Endothelial cell of umbilical vein (primary cell): Measurements from ENCODE around the gene PINK1. TPM values are rescaled to one million over a fixed set of nuclear protein-coding genes. Genes with fewer than 3 reads are reported as not detected.

Source experiments
- BruUV-seq: library from RNA; stranded (reverse); fragments of 400-500 nt; replicated peaks from 2 replicates; lab custom pipeline; 2021; lab: Mats Ljungman, UMichigan
- CTCF ChIA-PET: fragments of 300-600, 350-600 bp; sonication (Branson Sonifier 250); formaldehyde crosslinking; loops from one replicate; lab custom pipeline; 2021; ENCODE audit warnings: antibody characterized with exemption, inconsistent platforms; lab: Charles Lee
- POLR2A ChIA-PET: fragments of 300-600, 350-600 bp; sonication (Branson Sonifier 250); formaldehyde crosslinking; loops from one replicate; lab custom pipeline; 2021; ENCODE audit warnings: antibody characterized with exemption, inconsistent platforms; lab: Charles Lee
- DNase-seq: peaks from one replicate; pipeline ENCODE4 v3.0.0-alpha.2; 2011; ENCODE audit warnings: low read depth, low spot score
- FAIRE-seq: peaks from 2 replicates; lab custom pipeline; 2011; peaks lifted over from hg19 to GRCh38; lab: Jason Lieb, UNC
- H2AFZ ChIP-seq: 2 replicates; pipeline ENCODE4 v1.6.0; 2012; ENCODE audit warnings: low read depth, low read length, control low read depth, inconsistent platforms
- H3K27ac ChIP-seq: 2 replicates; pipeline ENCODE4 v1.5.1; 2011; ENCODE audit warnings: low read depth, mild to moderate bottlenecking, control low read depth, low read length, moderate library complexity; ENCODE audit not compliant: insufficient read depth
- H3K27me3 ChIP-seq, 2 experiments: 2 replicates each; pipeline versions ENCODE4 v1.6.0 to v1.6.1; 2011; ENCODE audit warnings: low read length in 2 of 2, mixed read lengths in 1 of 2; ENCODE audit not compliant: control insufficient read depth in 2 of 2, insufficient read depth in 2 of 2
- H3K36me3 ChIP-seq, 2 experiments: 2 replicates in 1 of 2; 3 replicates in 1 of 2; pipeline ENCODE4 v1.5.1; 2011; ENCODE audit warnings: low read length in 2 of 2, mild to moderate bottlenecking in 1 of 2, moderate library complexity in 1 of 2; ENCODE audit not compliant: control insufficient read depth in 2 of 2, insufficient read depth in 2 of 2; ENCODE audit errors: extremely low read depth in 1 of 2
- H3K4me1 ChIP-seq: 3 replicates; pipeline ENCODE4 v1.5.1; 2011; ENCODE audit warnings: mild to moderate bottlenecking, low read length; ENCODE audit not compliant: control insufficient read depth, insufficient read depth; ENCODE audit errors: extremely low read depth
- H3K4me2 ChIP-seq: 2 replicates; pipeline ENCODE4 v1.6.1; 2011; ENCODE audit warnings: low read length, control low read depth, mixed read lengths; ENCODE audit not compliant: insufficient read depth
- H3K4me3 ChIP-seq, 3 experiments: fragments of 200-600 bp in 1 of 3; sonication (generic), shearing (Covaris generic) in 1 of 3; replicated peaks in 1 of 3; 2 replicates each; pipeline ENCODE4 v1.5.1; 2011 to 2016; ENCODE audit warnings: control low read depth in 3 of 3, low read length in 3 of 3, mild to moderate bottlenecking in 2 of 3, inconsistent platforms in 1 of 3, low read depth in 1 of 3, moderate library complexity in 1 of 3; ENCODE audit not compliant: insufficient read depth in 1 of 3
- H3K79me2 ChIP-seq: 2 replicates; pipeline ENCODE4 v1.6.0; 2012; ENCODE audit warnings: low read length, inconsistent platforms; ENCODE audit not compliant: control insufficient read depth, insufficient read depth
- H3K9ac ChIP-seq: replicated peaks from 2 replicates; pipeline ENCODE3; 2011; ENCODE audit warnings: low read length, control low read depth; ENCODE audit not compliant: insufficient read depth; ENCODE audit errors: extremely low read depth
- H3K9me1 ChIP-seq: replicated peaks from 3 replicates; pipeline ENCODE4 v1.6.0; 2011; ENCODE audit warnings: mild to moderate bottlenecking, low read length; ENCODE audit not compliant: control insufficient read depth, insufficient read depth; ENCODE audit errors: extremely low read depth
- H3K9me3 ChIP-seq: replicated peaks from 2 replicates; pipeline ENCODE4 v1.5.1; 2012; ENCODE audit warnings: low read length, inconsistent platforms; ENCODE audit not compliant: control insufficient read depth, insufficient read depth
- H4K20me1 ChIP-seq: replicated peaks from 2 replicates; pipeline ENCODE3; 2011; ENCODE audit warnings: mild to moderate bottlenecking, low read length; ENCODE audit not compliant: control insufficient read depth, insufficient read depth; ENCODE audit errors: extremely low read depth
- EZH2 ChIP-seq: IDR thresholded peaks from 2 replicates; pipeline ENCODE4 v1.6.1; 2012; ENCODE audit warnings: borderline replicate concordance, low read depth, mild to moderate bottlenecking, moderate library complexity, low read length, inconsistent platforms; ENCODE audit not compliant: severe bottlenecking
- FOS ChIP-seq: IDR thresholded peaks from 2 replicates; pipeline ENCODE4 v1.6.1; 2011; ENCODE audit warnings: mild to moderate bottlenecking, low read length, moderate library complexity, borderline replicate concordance; ENCODE audit not compliant: insufficient read depth
- GATA2 ChIP-seq: IDR thresholded peaks from 2 replicates; pipeline ENCODE4 v1.7.0; 2011; ENCODE audit warnings: low read depth, mild to moderate bottlenecking, moderate library complexity, mixed read lengths, low read length; ENCODE audit not compliant: insufficient read length, insufficient read depth
- JUN ChIP-seq: IDR thresholded peaks from 2 replicates; pipeline ENCODE4 v1.6.1; 2011; ENCODE audit warnings: borderline replicate concordance, low read depth; ENCODE audit not compliant: insufficient read length, insufficient read depth
- MYC ChIP-seq: IDR thresholded peaks from one replicate; pipeline ENCODE4 v1.6.1; 2011; ENCODE audit warnings: mild to moderate bottlenecking, low read depth, low read length
- POLR2A ChIP-seq: IDR thresholded peaks from 2 replicates; pipeline ENCODE4 v1.6.1; 2012; ENCODE audit warnings: low read depth, mild to moderate bottlenecking, control low read depth, low read length
- POLR2AphosphoS5 ChIP-seq: IDR thresholded peaks from 2 replicates; pipeline ENCODE4 v1.6.1; 2012; ENCODE audit warnings: low read depth, mild to moderate bottlenecking, control low read depth, low read length, moderate library complexity; ENCODE audit not compliant: insufficient read depth
- dilution Hi-C: fragments of 300-500 bp; cut with MboI; formaldehyde crosslinking; loops from one replicate; pipeline ENCODE4 v1.15.0; 2019; ENCODE audit warnings: low sequenced_read_pairs; ENCODE audit not compliant: extremely low pct_ligation_motif_present
- intact Hi-C: fragments of 100-400 bp; cut with micrococcal nuclease; formaldehyde crosslinking; loops from one replicate; pipeline ENCODE4 v1.10.0; 2022
- polyA plus RNA-seq, 4 experiments: library from polyadenylated mRNA; depleted of rRNA in 3 of 4; stranded (reverse) in 3 of 4; unstranded in 1 of 4; fragments of >200 nt; gene quantifications; 2 replicates each; pipeline versions ENCODE4 v1.2.1 to v1.2.3, GENCODE V29; 2011 to 2012; ENCODE audit warnings: missing spikeins in 1 of 4
- total RNA-seq: library from RNA; stranded (reverse); gene quantifications from 2 replicates; pipeline ENCODE4 v1.2.3, GENCODE V29; 2021
- TF ChIP-seq, protein P1 (sequence below): IDR thresholded peaks from 2 replicates; pipeline ENCODE4 v1.6.1; 2011; ENCODE audit not compliant: insufficient read depth, insufficient read length
- TF ChIP-seq, protein P2 (sequence below), 2 donors: IDR thresholded peaks; 1 replicate in 1 of 2; 2 replicates in 1 of 2; pipeline ENCODE4 v1.5.1; 2011; ENCODE audit warnings: low read length in 2 of 2, mild to moderate bottlenecking in 2 of 2, moderate library complexity in 2 of 2, control low read depth in 1 of 2, inconsistent platforms in 1 of 2, low read depth in 1 of 2; ENCODE audit not compliant: insufficient read depth in 1 of 2; ENCODE audit errors: extremely low read depth in 1 of 2

The PINK1 gene
- total and polyA plus RNA-seq, 2 donors (not counting 3 experiments of a cell fraction or from before 2014, with no cell fraction given): 27.3 to 27.9 TPM

DNA sequence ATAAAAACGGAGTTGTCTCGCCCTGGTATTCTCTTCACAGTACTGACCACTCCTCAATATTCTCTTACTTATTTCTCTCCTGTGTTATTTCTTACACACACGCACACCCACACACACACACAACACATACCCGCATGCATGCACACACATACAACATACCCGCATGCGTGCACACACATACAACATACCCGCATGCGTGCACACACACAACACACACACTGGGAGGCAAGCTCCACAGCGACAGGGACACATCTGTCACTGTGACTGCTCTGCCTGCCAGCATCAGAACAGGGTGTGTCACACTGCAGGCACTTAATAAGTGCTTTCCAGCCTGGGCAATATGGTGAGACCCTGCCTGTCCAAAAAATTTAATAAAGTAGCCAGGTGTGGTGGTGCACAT is 48.7 kb downstream of the PINK1 start:
- H3K9ac ChIP-seq: no peak overlapping the region
- intact Hi-C loops (no loop called here), dilution Hi-C loops (no loop called here)
- no peaks in the 10 kb centered on the region for H3K9me3 ChIP-seq
- H4K20me1 ChIP-seq: no peaks in the 10 kb centered on the region
- BruUV-seq: no TSS peak
- H3K79me2 ChIP-seq: no peaks in the 10 kb centered on the region
- no peak overlapping the region for H3K4me3 ChIP-seq
- H3K36me3 ChIP-seq: no peaks in the 10 kb centered on the region
- CTCF ChIA-PET: interaction anchor here (1.2 kb wide), 1 partner anchor 15 kb away, joined by 3 read pairs; no protein-coding TSS in a partner anchor
- peaks cover 0 to 3% of the 10 kb centered on the region in 2 experiments for H3K27me3 ChIP-seq
- no peak for DNase-seq
- peaks cover 7% of the 10 kb centered on the region for H3K4me1 ChIP-seq
- TF ChIP-seq, protein P1, sequence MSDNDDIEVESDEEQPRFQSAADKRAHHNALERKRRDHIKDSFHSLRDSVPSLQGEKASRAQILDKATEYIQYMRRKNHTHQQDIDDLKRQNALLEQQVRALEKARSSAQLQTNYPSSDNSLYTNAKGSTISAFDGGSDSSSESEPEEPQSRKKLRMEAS: no peak
- TF ChIP-seq JUN: no peak
- no peak for TF ChIP-seq EZH2
- TF ChIP-seq POLR2A: no peak
- no peak for TF ChIP-seq POLR2AphosphoS5
- no peak for TF ChIP-seq GATA2
- TF ChIP-seq, protein P2, sequence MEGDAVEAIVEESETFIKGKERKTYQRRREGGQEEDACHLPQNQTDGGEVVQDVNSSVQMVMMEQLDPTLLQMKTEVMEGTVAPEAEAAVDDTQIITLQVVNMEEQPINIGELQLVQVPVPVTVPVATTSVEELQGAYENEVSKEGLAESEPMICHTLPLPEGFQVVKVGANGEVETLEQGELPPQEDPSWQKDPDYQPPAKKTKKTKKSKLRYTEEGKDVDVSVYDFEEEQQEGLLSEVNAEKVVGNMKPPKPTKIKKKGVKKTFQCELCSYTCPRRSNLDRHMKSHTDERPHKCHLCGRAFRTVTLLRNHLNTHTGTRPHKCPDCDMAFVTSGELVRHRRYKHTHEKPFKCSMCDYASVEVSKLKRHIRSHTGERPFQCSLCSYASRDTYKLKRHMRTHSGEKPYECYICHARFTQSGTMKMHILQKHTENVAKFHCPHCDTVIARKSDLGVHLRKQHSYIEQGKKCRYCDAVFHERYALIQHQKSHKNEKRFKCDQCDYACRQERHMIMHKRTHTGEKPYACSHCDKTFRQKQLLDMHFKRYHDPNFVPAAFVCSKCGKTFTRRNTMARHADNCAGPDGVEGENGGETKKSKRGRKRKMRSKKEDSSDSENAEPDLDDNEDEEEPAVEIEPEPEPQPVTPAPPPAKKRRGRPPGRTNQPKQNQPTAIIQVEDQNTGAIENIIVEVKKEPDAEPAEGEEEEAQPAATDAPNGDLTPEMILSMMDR (IDR thresholded peaks at IDR 0.05; ENCODE audit: extremely low read depth in 1 of 2, insufficient read depth in 1 of 2, low read depth in 1 of 2, low read length in 2 of 2): no peak
- no peak for TF ChIP-seq FOS
- no peak for TF ChIP-seq MYC
- no peak overlapping the region for H3K27ac ChIP-seq
- no peak for FAIRE-seq
- H3K9me1 ChIP-seq: no peaks in the 10 kb centered on the region
- POLR2A ChIA-PET: no interaction called here
- H3K4me2 ChIP-seq: no peak overlapping the region
- no peak overlapping the region for H2AFZ ChIP-seq
